ENCODE results near the gene C13orf46.

DNA sequence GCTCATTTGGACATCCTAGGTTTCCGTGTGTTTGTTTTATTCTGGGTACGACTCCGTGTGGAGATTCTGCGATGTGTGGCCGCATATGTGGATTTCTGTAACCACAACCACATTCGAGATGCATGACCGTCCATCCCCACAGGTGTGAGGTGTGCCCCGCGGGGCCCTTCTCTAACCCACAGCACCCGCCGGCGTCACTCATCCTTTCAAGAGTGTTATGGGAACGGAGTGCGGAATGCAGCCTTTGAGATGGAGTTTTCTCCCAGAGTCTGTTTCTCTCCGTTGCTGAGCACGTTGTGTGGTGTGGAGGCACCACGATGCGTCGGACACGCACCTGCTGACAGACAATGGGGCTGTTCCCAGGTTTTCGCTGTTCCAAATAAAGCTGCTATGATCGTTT lies 40.0 kb downstream of the C13orf46 start:
- no peak for TF ChIP-seq POLR2AphosphoS5 (IDR thresholded peaks at IDR 0.05)
- TF ChIP-seq, protein P1, sequence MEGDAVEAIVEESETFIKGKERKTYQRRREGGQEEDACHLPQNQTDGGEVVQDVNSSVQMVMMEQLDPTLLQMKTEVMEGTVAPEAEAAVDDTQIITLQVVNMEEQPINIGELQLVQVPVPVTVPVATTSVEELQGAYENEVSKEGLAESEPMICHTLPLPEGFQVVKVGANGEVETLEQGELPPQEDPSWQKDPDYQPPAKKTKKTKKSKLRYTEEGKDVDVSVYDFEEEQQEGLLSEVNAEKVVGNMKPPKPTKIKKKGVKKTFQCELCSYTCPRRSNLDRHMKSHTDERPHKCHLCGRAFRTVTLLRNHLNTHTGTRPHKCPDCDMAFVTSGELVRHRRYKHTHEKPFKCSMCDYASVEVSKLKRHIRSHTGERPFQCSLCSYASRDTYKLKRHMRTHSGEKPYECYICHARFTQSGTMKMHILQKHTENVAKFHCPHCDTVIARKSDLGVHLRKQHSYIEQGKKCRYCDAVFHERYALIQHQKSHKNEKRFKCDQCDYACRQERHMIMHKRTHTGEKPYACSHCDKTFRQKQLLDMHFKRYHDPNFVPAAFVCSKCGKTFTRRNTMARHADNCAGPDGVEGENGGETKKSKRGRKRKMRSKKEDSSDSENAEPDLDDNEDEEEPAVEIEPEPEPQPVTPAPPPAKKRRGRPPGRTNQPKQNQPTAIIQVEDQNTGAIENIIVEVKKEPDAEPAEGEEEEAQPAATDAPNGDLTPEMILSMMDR (IDR thresholded peaks at IDR 0.05), result no peak
